ENCODE results near the gene CDH4.

DNA sequence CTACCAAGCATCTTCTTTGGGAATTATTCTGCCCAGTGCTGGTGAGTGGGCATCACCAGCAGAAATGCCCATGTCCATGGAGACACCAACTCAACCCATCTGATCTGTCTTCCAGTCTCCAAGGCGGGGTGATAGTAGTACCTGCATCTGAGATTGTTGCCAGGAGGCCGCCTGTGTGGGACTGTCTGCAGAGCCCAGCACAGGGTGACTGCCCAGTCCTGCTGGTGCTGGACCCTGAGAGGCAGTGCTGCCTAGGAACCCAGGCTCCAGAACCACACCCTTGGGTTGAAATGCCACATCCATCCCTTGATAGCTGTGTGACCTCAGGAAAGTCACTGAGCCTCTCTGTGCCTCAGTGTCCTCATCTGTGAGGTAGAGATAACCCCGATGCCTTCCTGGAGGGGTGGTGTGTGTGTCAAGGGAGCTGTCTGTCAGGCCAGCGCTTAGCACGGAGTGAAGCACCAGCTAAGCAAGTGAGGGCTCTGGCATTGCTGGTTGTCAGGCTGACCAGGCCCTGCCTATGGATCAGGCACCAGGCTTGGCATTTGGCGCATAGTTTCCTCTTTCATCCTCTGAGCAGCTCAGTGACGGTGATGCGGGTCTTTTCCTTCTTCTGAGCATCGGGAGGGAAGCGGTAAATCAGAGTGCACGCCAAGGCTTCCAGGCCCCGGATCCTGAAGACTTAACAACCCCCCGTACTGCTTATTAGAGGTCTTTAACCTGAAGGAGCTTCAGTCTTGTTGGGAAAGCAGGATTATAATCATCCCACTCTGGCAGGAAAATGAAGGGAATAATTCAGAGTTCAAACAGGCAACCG, 268.2 kb downstream of the CDH4 start:
- TF ChIP-seq, protein P1, sequence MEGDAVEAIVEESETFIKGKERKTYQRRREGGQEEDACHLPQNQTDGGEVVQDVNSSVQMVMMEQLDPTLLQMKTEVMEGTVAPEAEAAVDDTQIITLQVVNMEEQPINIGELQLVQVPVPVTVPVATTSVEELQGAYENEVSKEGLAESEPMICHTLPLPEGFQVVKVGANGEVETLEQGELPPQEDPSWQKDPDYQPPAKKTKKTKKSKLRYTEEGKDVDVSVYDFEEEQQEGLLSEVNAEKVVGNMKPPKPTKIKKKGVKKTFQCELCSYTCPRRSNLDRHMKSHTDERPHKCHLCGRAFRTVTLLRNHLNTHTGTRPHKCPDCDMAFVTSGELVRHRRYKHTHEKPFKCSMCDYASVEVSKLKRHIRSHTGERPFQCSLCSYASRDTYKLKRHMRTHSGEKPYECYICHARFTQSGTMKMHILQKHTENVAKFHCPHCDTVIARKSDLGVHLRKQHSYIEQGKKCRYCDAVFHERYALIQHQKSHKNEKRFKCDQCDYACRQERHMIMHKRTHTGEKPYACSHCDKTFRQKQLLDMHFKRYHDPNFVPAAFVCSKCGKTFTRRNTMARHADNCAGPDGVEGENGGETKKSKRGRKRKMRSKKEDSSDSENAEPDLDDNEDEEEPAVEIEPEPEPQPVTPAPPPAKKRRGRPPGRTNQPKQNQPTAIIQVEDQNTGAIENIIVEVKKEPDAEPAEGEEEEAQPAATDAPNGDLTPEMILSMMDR (conservative IDR thresholded peaks at IDR 0.05; ENCODE audit: low read length) = no peak
- no peak for TF ChIP-seq EZH2phosphoT487 (IDR thresholded peaks at IDR 0.05; ENCODE audit: borderline replicate concordance, low read depth, low read length)

All from OCI-LY7 (cell line).